AG09309 (cell line): ENCODE results near the gene CGB3.

Experiments
- DNase-seq: peaks from one replicate; pipeline ENCODE4 v3.0.0-alpha.2; 2010; ENCODE audit warnings: low read depth
- H3K4me3 ChIP-seq: 2 replicates; pipeline ENCODE4 v1.5.1; 2011; ENCODE audit warnings: mild to moderate bottlenecking, low read depth, low read length, moderate library complexity; ENCODE audit not compliant: control insufficient read depth
- CTCF ChIP-seq: IDR thresholded peaks from 2 replicates; pipeline ENCODE4 v1.5.1; 2011; ENCODE audit warnings: mild to moderate bottlenecking, low read depth, low read length, inconsistent platforms; ENCODE audit not compliant: insufficient read depth, control insufficient read depth; ENCODE audit errors: missing control alignments

CGB3 gene

GRCh38 chr19:48999481-49000325, 24.4 kb downstream of the CGB3 start:
- peak; percentile 80 for TF ChIP-seq CTCF
- DNase-seq, result no peak
- no peak overlapping the region for H3K4me3 ChIP-seq

GRCh38 chr19:48997972-48998371, 26.2 kb downstream of the CGB3 start:
- DNase-seq, result no peak
- peak; percentile 60 for TF ChIP-seq CTCF
- H3K4me3 ChIP-seq, result no peak overlapping the region

GRCh38 chr19:48994035-48994386, 30.1 kb downstream of the CGB3 start:
- no peak for DNase-seq
- no peak for TF ChIP-seq CTCF
- H3K4me3 ChIP-seq, result peak overlapping the region; percentile 88

GRCh38 chr19:48993175-48994034, 30.7 kb downstream of the CGB3 start, which contains the start of the genes GYS1 and RUVBL2:
TSS of gene GYS1 (minus strand) at chr19:48993309. CDS start at chr19:48993112, 197 bp downstream.
TSS of gene RUVBL2 (plus strand) at chr19:48993887. CDS start at chr19:48993912, 25 bp downstream.
- peak within 1 kb of the TSS; percentile 88 for H3K4me3 ChIP-seq
- DNase-seq, result peak; percentile 99
- peak; percentile 92 for TF ChIP-seq CTCF

GRCh38 chr19:48992581-48993174, 31.5 kb downstream of the CGB3 start:
- H3K4me3 ChIP-seq, result peak overlapping the region; percentile 60
- no peak for DNase-seq
- no peak for TF ChIP-seq CTCF

- peak; percentile 45 for DNase-seq
- no peak for TF ChIP-seq CTCF
- peak overlapping the region; percentile 60 for H3K4me3 ChIP-seq
Measured at GRCh38 chr19:48991873-48992580, 32.1 kb downstream of the CGB3 start.
